Mammary epithelial cell (primary cell): ENCODE measurements around the gene USP19.

Source experiments
- CTCF ChIP-seq, 2 donors: IDR thresholded peaks in 1 of 2; conservative IDR thresholded peaks in 1 of 2; 2 replicates each; pipeline ENCODE4 v1.5.1; 2011 to 2012; ENCODE audit warnings: inconsistent platforms in 2 of 2, low read length in 2 of 2, mild to moderate bottlenecking in 2 of 2, control low read depth in 1 of 2, low read depth in 1 of 2; ENCODE audit not compliant: insufficient read depth in 1 of 2; ENCODE audit errors: extremely low read depth in 1 of 2
- EZH2 ChIP-seq: IDR thresholded peaks from 2 replicates; pipeline ENCODE4 v1.6.1; 2012; ENCODE audit warnings: low read length, inconsistent platforms, borderline replicate concordance

DNA sequence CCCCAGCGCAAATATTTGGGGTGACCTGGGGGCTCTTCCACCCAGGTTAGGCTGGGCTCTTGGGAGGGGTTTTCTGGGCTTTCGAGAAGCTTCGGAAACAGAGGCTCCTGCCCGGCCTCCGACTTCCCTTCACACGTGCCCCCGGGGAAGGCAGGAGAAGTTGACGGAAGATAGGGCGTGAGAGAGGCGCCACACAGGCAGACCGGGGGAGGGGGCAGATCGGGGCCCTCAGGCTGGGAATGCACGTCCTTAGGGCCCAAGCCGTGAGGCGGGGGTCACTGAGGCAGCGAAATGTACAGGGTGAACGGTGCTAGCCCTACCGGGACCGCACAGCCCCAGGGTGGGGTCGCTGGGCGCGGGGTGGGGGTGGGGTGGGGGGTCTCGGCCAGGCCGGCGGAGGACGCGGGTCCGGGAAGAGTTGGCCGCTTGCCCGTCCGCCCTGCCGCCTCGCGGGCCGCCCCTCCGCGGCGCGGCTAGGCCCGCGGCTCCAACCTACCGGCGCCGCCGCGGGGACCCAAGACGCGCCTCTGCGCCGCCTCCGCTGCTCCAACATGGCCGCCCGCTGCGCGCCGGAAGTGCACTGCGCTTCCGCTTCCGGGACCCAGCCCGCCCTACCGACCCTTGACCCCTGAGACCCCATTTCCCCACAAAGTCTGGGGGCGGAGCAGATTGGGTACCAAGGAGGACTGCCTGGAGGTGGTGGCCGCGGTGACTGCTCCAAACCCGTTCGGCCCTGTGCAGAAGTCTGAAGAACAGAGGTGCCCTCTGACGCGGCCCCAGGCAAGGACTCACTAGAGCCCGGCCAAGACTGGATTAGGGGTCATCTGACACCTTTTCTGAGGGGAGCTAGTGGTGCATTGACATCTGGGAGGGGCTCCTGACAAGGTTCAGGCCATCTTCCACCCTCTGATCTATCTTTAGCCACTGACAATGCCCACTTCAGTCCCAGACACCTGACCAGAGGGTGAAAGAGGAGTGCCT is 45.4 kb upstream of the USP19 start, which contains the start of gene CCDC71:
- TF ChIP-seq CTCF (conservative IDR thresholded peaks at IDR 0.05 in 1 of 2, IDR thresholded peaks at IDR 0.05 in 1 of 2; ENCODE audit: extremely low read depth in 1 of 2, insufficient read depth in 1 of 2, low read depth in 1 of 2, low read length in 2 of 2) (no peak), EZH2 (no peak)
